Activated CD8-positive, alpha-beta T cell treated with anti-CD3 and anti-CD28 coated beads for 36 hours (primary cell): Measurements from ENCODE around the gene FBXL5. TPM values are rescaled to one million over a fixed set of nuclear protein-coding genes. Genes with fewer than 3 reads are reported as not detected.

Experiments used
- ATAC-seq: fragments of 200-7000 bp; cut with Tn5 transposase; one replicate; pipeline ENCODE4 v1.10.0; 2021; ENCODE audit warnings: mild to moderate bottlenecking, moderate library complexity
- CTCF ChIA-PET: fragments of 350-600 bp; sonication (Branson Sonifier 250); formaldehyde crosslinking; loops from one replicate; lab custom pipeline; 2021; ENCODE audit warnings: antibody characterized with exemption; lab: Charles Lee
- POLR2A ChIA-PET: fragments of 350-600 bp; sonication (Branson Sonifier 250); formaldehyde crosslinking; loops from one replicate; lab custom pipeline; 2021; ENCODE audit warnings: antibody characterized with exemption; lab: Charles Lee
- DNase-seq: peaks from one replicate; pipeline ENCODE4 v3.0.0-alpha.2; 2020
- H3K27ac Mint-ChIP-seq: one replicate; pipeline ENCODE4 v1.8.0; 2021; ENCODE audit warnings: mild to moderate bottlenecking, mixed read lengths
- H3K27me3 Mint-ChIP-seq: one replicate; pipeline ENCODE4 v1.8.0; 2021; ENCODE audit warnings: mixed read lengths
- H3K36me3 Mint-ChIP-seq: one replicate; pipeline ENCODE4 v1.8.0; 2021; ENCODE audit warnings: low read depth, mixed read lengths
- H3K4me1 Mint-ChIP-seq: one replicate; pipeline ENCODE4 v1.8.0; 2021; ENCODE audit warnings: low read depth, mixed read lengths
- H3K4me3 Mint-ChIP-seq: one replicate; pipeline ENCODE4 v1.8.0; 2021; ENCODE audit warnings: mild to moderate bottlenecking, moderate library complexity, mixed read lengths
- H3K9me3 Mint-ChIP-seq: one replicate; pipeline ENCODE4 v1.8.0; 2021; ENCODE audit warnings: mixed read lengths
- intact Hi-C: fragments of 100-400 bp; cut with micrococcal nuclease; formaldehyde crosslinking; loops from one replicate; pipeline ENCODE4 v1.10.0; 2022
- total RNA-seq, 2 experiments: library from RNA; stranded (reverse); gene quantifications; one replicate each; pipeline ENCODE4 v1.2.3, GENCODE V29; 2021
- TF ChIP-seq, protein P1 (sequence below): fragments of 200-600 bp; IDR thresholded peaks from one replicate; pipeline ENCODE4 v1.8.0; 2022; ENCODE audit warnings: antibody characterized with exemption, mild to moderate bottlenecking

Gene FBXL5
- total RNA-seq, 2 experiments from 2014 or later, result 27.5 to 32.2 TPM

DNA sequence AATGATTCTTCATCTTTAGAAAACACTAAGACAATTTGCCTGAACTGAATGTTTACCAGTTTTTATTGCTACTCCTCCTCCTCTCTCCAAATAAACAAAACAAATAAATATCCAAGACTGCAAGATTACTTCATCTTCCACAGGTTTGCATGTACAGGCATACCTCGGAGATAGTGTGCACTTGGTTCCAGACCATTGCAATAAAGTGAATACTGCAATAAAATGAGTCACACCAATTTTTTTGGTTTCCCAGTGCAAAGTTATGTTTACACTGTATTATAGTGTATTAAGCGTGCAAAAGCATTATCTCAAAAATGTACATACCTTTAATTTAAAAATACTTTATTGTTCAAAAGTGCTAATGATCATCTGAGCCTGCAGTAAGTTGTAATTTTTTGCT, 53.3 kb downstream of the FBXL5 start:
- Mint-ChIP-seq H3K9me3 (no peaks in the 10 kb centered on the region), H3K27me3 (no peaks in the 10 kb centered on the region), H3K4me1 (peaks cover 2% of the 10 kb centered on the region), H3K4me3 (no peak overlapping the region), H3K36me3 (peaks cover 26% of the 10 kb centered on the region), H3K27ac (no peak overlapping the region)
- no peak for DNase-seq
- POLR2A ChIA-PET, result no interaction called here
- intact Hi-C loops, result no loop called here
- CTCF ChIA-PET, result no interaction called here
- TF ChIP-seq, protein P1, sequence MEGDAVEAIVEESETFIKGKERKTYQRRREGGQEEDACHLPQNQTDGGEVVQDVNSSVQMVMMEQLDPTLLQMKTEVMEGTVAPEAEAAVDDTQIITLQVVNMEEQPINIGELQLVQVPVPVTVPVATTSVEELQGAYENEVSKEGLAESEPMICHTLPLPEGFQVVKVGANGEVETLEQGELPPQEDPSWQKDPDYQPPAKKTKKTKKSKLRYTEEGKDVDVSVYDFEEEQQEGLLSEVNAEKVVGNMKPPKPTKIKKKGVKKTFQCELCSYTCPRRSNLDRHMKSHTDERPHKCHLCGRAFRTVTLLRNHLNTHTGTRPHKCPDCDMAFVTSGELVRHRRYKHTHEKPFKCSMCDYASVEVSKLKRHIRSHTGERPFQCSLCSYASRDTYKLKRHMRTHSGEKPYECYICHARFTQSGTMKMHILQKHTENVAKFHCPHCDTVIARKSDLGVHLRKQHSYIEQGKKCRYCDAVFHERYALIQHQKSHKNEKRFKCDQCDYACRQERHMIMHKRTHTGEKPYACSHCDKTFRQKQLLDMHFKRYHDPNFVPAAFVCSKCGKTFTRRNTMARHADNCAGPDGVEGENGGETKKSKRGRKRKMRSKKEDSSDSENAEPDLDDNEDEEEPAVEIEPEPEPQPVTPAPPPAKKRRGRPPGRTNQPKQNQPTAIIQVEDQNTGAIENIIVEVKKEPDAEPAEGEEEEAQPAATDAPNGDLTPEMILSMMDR, result no peak
- ATAC-seq, result no peak

DNA sequence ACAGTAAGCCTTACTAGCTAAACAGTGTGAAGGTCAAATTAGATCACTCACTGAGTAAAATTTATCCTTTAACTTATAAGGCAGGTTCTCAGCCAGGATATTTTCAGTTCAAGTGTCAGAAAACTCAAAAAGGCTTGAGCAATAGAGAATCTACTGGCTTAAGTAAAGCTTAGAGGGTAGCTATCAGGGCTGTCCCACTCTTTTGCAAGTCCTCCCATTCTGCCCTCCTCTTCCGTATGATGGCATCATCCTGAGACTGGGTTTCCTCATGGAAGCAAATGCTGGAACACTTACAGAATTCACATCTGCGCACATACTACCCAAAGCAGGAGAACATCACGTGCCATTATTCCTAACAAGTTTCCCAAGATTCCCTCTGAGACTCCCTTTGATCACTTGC, 55.0 kb downstream of the FBXL5 start:
- Mint-ChIP-seq H3K4me1 (peaks cover 2% of the 10 kb centered on the region), H3K9me3 (no peaks in the 10 kb centered on the region), H3K4me3 (no peak overlapping the region), H3K27ac (no peak overlapping the region), H3K27me3 (no peaks in the 10 kb centered on the region), H3K36me3 (peaks cover 21% of the 10 kb centered on the region)
- no peak for DNase-seq
- TF ChIP-seq, protein P1, result no peak
- ChIA-PET CTCF (no interaction called here), POLR2A (no interaction called here)
- intact Hi-C loops, result no loop called here
- no peak for ATAC-seq

DNA sequence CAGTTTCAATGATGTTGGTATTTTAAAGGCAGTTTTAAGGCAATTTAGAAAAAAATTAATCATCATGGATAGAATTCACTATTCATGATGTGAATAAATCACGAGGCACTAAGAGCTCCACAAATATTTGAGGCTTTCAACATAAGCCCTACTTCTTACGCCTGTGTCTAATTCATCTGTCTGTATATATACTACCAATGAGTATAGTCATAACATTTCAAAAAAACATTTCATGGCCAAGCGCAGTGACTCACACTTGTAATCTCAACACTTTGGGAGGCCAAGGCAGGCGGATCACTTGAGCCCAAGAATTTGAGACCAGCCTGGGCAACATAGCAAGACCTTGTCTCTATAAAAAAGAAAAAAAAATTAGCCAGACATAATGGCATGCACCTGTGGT, 56.5 kb downstream of the FBXL5 start:
- H3K9me3 Mint-ChIP-seq, result no peaks in the 10 kb centered on the region
- DNase-seq, result no peak
- ChIA-PET POLR2A (interaction anchor here (0.8 kb wide), 1 partner anchor 22 kb away, joined by 3 read pairs; no protein-coding TSS in a partner anchor), CTCF (interaction anchor here (1.1 kb wide), 1 partner anchor 12 kb away, joined by 3 read pairs; no protein-coding TSS in a partner anchor)
- TF ChIP-seq, protein P1, result no peak
- no peak for ATAC-seq
- peaks cover 11% of the 10 kb centered on the region for H3K36me3 Mint-ChIP-seq
- H3K27ac Mint-ChIP-seq, result no peak overlapping the region
- no peaks in the 10 kb centered on the region for H3K27me3 Mint-ChIP-seq
- no peaks in the 10 kb centered on the region for H3K4me1 Mint-ChIP-seq
- H3K4me3 Mint-ChIP-seq, result no peak overlapping the region
- intact Hi-C loops, result no loop called here

DNA sequence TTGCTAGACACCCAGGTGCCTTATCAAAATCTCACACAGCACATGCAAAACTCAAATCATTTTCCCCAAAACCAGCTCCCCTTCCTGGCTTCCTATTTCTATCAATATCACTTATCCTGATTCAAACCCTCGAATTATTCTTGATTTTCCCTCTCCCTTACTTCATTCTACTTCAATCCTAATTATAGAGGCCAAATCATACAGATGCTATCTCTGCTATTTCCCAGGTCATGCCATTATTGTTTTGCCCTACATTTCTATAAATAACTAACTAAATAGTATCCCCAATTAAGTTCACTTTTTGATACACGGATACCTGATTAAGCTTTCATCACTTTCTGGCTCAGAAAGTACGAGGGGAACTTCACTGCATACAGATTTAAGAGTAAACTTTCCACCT, 62.4 kb downstream of the FBXL5 start:
- Mint-ChIP-seq H3K36me3 (peaks cover 1% of the 10 kb centered on the region), H3K27ac (no peak overlapping the region), H3K4me3 (no peak overlapping the region), H3K27me3 (no peaks in the 10 kb centered on the region), H3K4me1 (no peaks in the 10 kb centered on the region), H3K9me3 (no peaks in the 10 kb centered on the region)
- intact Hi-C loops, result no loop called here
- ChIA-PET POLR2A (no interaction called here), CTCF (interaction anchor here (0.9 kb wide), 1 partner anchor 197 kb away, joined by 3 read pairs; no protein-coding TSS in a partner anchor)
- no peak for ATAC-seq
- TF ChIP-seq, protein P1, result no peak
- DNase-seq, result no peak

DNA sequence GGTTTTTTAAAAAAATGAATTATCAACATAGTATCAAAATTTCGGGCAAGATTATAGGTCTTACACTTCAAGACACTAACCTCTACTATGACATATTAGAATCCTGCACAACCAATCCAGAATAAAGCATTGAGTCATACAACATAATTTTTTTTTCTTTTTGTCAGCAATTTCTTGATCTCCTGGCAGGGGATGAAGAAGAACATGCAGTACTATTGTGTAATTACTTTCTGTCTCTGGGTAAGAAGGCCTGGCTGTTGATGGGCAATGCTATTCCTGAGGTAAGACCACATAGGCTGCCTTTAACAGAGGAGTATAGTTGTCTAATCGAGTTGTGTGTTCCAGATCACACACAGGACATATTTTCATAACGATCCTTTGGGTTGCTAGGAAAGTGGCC, 67.5 kb downstream of the FBXL5 start:
- ChIA-PET CTCF (no interaction called here), POLR2A (no interaction called here)
- DNase-seq, result no peak
- intact Hi-C loops, result no loop called here
- Mint-ChIP-seq H3K36me3 (no peaks in the 10 kb centered on the region), H3K9me3 (no peaks in the 10 kb centered on the region), H3K4me3 (no peak overlapping the region), H3K27ac (no peak overlapping the region), H3K4me1 (no peaks in the 10 kb centered on the region), H3K27me3 (no peaks in the 10 kb centered on the region)
- TF ChIP-seq, protein P1, result no peak
- ATAC-seq, result no peak
